HepG2 (cell line): ENCODE results near the gene SDK1. TPM values are rescaled to one million over a fixed set of nuclear protein-coding genes. Genes with fewer than 3 reads are reported as not detected.

Experiments
- ATAC-seq: fragments of 200-7000 bp; cut with Tn5 transposase; 3 replicates; pipeline ENCODE4 v1.9.1; 2020; ENCODE audit warnings: mild to moderate bottlenecking, moderate library complexity
- BruUV-seq: library from RNA; stranded (reverse); fragments of 400-500 nt; replicated peaks from 2 replicates; lab custom pipeline; 2021; lab: Mats Ljungman, UMichigan
- CTCF ChIA-PET: fragments of 300-600 bp; formaldehyde crosslinking; extraction: SDS; loops from one replicate; lab custom pipeline; 2021; ENCODE audit warnings: low total read pairs, inconsistent platforms, low intra/inter-chr PET ratio; lab: Yijun Ruan, JAX
- POLR2A ChIA-PET: fragments of 350-600 bp; sonication (Branson Sonifier 250); formaldehyde crosslinking; loops from one replicate; lab custom pipeline; 2020; ENCODE audit warnings: antibody characterized with exemption, inconsistent platforms; lab: Yijun Ruan, JAX
- DNase-seq: peaks from one replicate; pipeline ENCODE4 v3.0.0-alpha.2; 2015; ENCODE audit warnings: low spot score
- FAIRE-seq: peaks from 3 replicates; lab custom pipeline; 2011; peaks lifted over from hg19 to GRCh38; lab: Jason Lieb, UNC
- H2AFZ ChIP-seq: one replicate; pipeline ENCODE4 v1.6.1; 2011; ENCODE audit warnings: low read length, inconsistent platforms
- H3K27ac ChIP-seq: fragments of 300-600 bp; 3 replicates; pipeline ENCODE4 v1.8.0; 2011; ENCODE audit warnings: mixed run types, mild to moderate bottlenecking, mixed read lengths, low read length, inconsistent platforms; ENCODE audit not compliant: insufficient read depth; ENCODE audit errors: extremely low read length
- H3K27me3 ChIP-seq, 2 experiments: fragments of 200-600 bp in 1 of 2; 2 replicates in 1 of 2; 3 replicates in 1 of 2; pipeline versions ENCODE4 v1.6.0 to v1.8.0; 2011; ENCODE audit warnings: low read length in 2 of 2, mild to moderate bottlenecking in 2 of 2, moderate library complexity in 2 of 2, inconsistent platforms in 1 of 2; ENCODE audit not compliant: insufficient read depth in 2 of 2, control insufficient read depth in 1 of 2
- H3K36me3 ChIP-seq, 2 experiments: fragments of 200-600 bp in 1 of 2; replicated peaks in 1 of 2; 2 replicates in 1 of 2; 3 replicates in 1 of 2; pipeline versions ENCODE4 v1.5.1 to v1.8.0; 2011; ENCODE audit warnings: low read length in 2 of 2, inconsistent platforms in 1 of 2; ENCODE audit not compliant: insufficient read depth in 2 of 2, control insufficient read depth in 1 of 2
- H3K4me1 ChIP-seq: 2 replicates; pipeline ENCODE4 v1.5.1; 2012; ENCODE audit warnings: low read length, inconsistent platforms; ENCODE audit not compliant: insufficient read depth
- H3K4me2 ChIP-seq: 2 replicates; pipeline ENCODE4 v1.6.0; 2011; ENCODE audit warnings: low read depth, low read length, inconsistent platforms
- H3K4me3 ChIP-seq, 3 experiments: fragments of 200-600 bp in 1 of 3; sonication (generic), shearing (Covaris generic) in 1 of 3; replicated peaks in 1 of 3; 2 replicates each; pipeline ENCODE4 v1.5.1; 2011 to 2016; ENCODE audit warnings: low read length in 3 of 3, inconsistent platforms in 2 of 3, low read depth in 2 of 3, mild to moderate bottlenecking in 2 of 3, control low read depth in 1 of 3, mixed read lengths in 1 of 3; ENCODE audit not compliant: insufficient read depth in 1 of 3
- H3K79me2 ChIP-seq: one replicate; pipeline ENCODE4 v1.6.1; 2011; ENCODE audit warnings: low read length, inconsistent platforms; ENCODE audit not compliant: insufficient read depth
- H3K9ac ChIP-seq: 2 replicates; pipeline ENCODE4 v1.6.0; 2011; ENCODE audit warnings: mild to moderate bottlenecking, low read depth, low read length, inconsistent platforms; ENCODE audit not compliant: insufficient read depth
- H3K9me3 ChIP-seq: 2 replicates; pipeline ENCODE4 v1.5.1; 2012; ENCODE audit warnings: mild to moderate bottlenecking, low read length
- H4K20me1 ChIP-seq: 2 replicates; pipeline ENCODE4 v1.6.0; 2011; ENCODE audit warnings: inconsistent platforms, mild to moderate bottlenecking, low read length, moderate library complexity; ENCODE audit not compliant: insufficient read depth
- DMTF1 ChIP-seq: sonication (generic); formaldehyde crosslinking; IDR thresholded peaks from 2 replicates; pipeline ENCODE4 v1.4.0; 2020; ENCODE audit warnings: mild to moderate bottlenecking, missing genetic modification reagents
- SNAPC4 ChIP-seq: sonication (generic); formaldehyde crosslinking; IDR thresholded peaks from 2 replicates; pipeline ENCODE4 v1.4.0; 2020; ENCODE audit warnings: mild to moderate bottlenecking, missing genetic modification reagents
- ZBTB33 ChIP-seq: sonication (generic); formaldehyde crosslinking; IDR thresholded peaks from 2 replicates; pipeline ENCODE4 v1.4.0; 2020; ENCODE audit warnings: missing genetic modification reagents
- ZNF556 ChIP-seq: sonication (generic); formaldehyde crosslinking; IDR thresholded peaks from 2 replicates; pipeline ENCODE4 v1.4.0; 2020; ENCODE audit warnings: mild to moderate bottlenecking, missing genetic modification reagents, borderline replicate concordance
- ZNF709 ChIP-seq: sonication (generic); formaldehyde crosslinking; IDR thresholded peaks from 2 replicates; pipeline ENCODE4 v1.5.0; 2020; ENCODE audit warnings: mild to moderate bottlenecking, missing genetic modification reagents
- WGBS: methylation state at CpG from one replicate; pipeline ENCODE4 v1.1.6; 2017; ENCODE audit warnings: low lambda C conversion rate; 5-methylcytosine and 5-hydroxymethylcytosine counted together
- in situ Hi-C: cut with HindIII; loops from 2 replicates; pipeline ENCODE4 v1.10.0; 2017; ENCODE audit warnings: low pct_unique_long_range_greater_than_20kb; ENCODE audit not compliant: extremely low pct_ligation_motif_present
- intact Hi-C: fragments of 100-400 bp; cut with micrococcal nuclease; formaldehyde crosslinking; loops from one replicate; pipeline ENCODE4 v1.10.0; 2022; ENCODE audit not compliant: unreplicated experiment
- polyA plus RNA-seq, 8 experiments: library from polyadenylated mRNA; depleted of rRNA in 3 of 8; stranded (reverse) in 7 of 8; unstranded in 1 of 8; fragments of >200 nt; fragmentation: Illumina TruSeq in 4 of 8; extraction: Trizol in 4 of 8; gene quantifications; 2 replicates each; pipeline versions ENCODE4 v1.2.1 to v1.2.3, GENCODE V29; 2011 to 2016; ENCODE audit warnings: low read depth in 4 of 8, missing spikeins in 1 of 8, mixed read lengths in 1 of 8; ENCODE audit not compliant: insufficient read depth in 1 of 8
- total RNA-seq, 5 experiments: library from RNA; depleted of rRNA; stranded (reverse); fragments of >200 nt; fragmentation: Illumina TruSeq; extraction: Trizol; gene quantifications; 2 replicates each; pipeline ENCODE4 v1.2.3, GENCODE V29; 2016; ENCODE audit warnings: low read depth in 1 of 5

SDK1 gene
- total and polyA plus RNA-seq, 2 of the 13 experiments (the other 11 are each of a cell fraction or from before 2014, with no cell fraction given), result 0.35 to 2.4 TPM

- TF ChIP-seq SNAPC4 (CRISPR knock-in tag), result no peak
- no peak for TF ChIP-seq ZNF709
- TF ChIP-seq DMTF1, result no peak
Measured at GRCh38 chr7:4136036-4136435, 835.0 kb downstream of the SDK1 start (continued).

- H3K4me3 ChIP-seq, result no peak overlapping the region
- peak; percentile 19 for DNase-seq
- H4K20me1 ChIP-seq, result no peaks in the 10 kb centered on the region
- in situ Hi-C loops, result no loop called here
- H3K27me3 ChIP-seq, result no peaks in the 10 kb centered on the region
- no peak overlapping the region for H3K4me2 ChIP-seq
- TF ChIP-seq ZNF556 (no peak), ZBTB33 (CRISPR knock-in tag) (peak; percentile 95)
- ChIA-PET POLR2A (no interaction called here), CTCF (no interaction called here)
- FAIRE-seq, result no peak
- H3K36me3 ChIP-seq, result no peaks in the 10 kb centered on the region
- 72% methylated on average over 11 of the region's 23 CpGs for WGBS
- intact Hi-C loops, result no loop called here
- no peaks in the 10 kb centered on the region for H3K79me2 ChIP-seq
- no peaks in the 10 kb centered on the region for H3K9me3 ChIP-seq
- H3K27ac ChIP-seq, result no peak overlapping the region
- no peak overlapping the region for H2AFZ ChIP-seq
- no TSS peak for BruUV-seq
- H3K4me1 ChIP-seq, result peaks cover 28% of the 10 kb centered on the region
- no peak overlapping the region for H3K9ac ChIP-seq
- ATAC-seq, result peak; percentile 65
Measured at GRCh38 chr7:4136501-4137110, 835.6 kb downstream of the SDK1 start.
